ENCODE data around the gene TBKBP1. TPM values are rescaled to one million over a fixed set of nuclear protein-coding genes. Genes with fewer than 3 reads are reported as not detected.
A peak's percentile ranks its signal among the peaks of the same experiment; 100 is the strongest.

The TBKBP1 gene
- total and polyA plus RNA-seq, 9 donors, result 6.0 to 28.8 (median 22.8) TPM

DNA sequence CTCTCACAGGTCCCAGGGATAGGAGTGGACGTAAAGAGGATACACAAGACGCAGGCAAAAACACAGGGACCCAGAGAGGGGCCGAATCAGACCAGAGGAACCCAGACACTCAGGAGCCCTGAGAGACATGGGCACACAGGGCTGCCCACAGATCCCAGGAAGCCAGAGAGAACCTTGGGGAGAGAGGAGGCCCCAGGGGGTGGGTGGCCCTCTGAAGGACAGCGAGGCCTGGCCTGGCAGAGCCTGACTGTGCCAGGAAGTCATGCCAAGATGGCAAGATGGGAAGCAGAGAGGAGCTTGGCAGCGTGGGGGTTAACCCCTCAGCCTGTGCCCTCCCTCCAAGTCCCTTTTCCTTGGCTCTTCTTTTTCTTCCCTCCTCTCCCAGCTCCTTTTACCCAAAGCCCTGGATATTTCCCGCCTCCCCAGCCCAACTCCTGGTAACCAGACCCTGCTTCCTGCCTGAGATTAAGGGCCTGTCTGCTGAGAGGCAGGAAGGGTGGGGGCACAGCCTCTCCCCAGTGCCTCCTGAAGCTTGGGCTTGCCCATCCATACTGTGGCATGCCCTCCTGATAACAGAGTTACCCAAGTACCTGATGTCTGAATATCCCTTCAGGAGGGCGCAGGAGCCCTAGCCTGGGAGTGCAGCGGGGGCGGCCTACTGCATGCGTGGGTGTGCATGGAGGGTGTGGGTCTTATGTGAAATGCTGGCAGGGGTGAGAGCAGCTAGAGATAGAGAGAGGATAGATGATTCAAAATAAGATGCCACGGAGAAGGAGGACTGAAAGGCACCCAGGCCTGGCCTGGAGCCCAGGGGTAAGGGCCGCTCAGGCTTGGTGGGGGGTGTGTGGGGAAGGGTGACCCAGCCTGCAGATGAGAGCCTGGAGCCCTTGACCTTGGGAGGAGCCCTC is 33.1 kb downstream of the TBKBP1 start:
- no peaks in the 10 kb centered on the region for H3K4me1 ChIP-seq (ENCODE audit: insufficient read depth)
- intact Hi-C loops (cut with DNase I), result no loop called here

DNA sequence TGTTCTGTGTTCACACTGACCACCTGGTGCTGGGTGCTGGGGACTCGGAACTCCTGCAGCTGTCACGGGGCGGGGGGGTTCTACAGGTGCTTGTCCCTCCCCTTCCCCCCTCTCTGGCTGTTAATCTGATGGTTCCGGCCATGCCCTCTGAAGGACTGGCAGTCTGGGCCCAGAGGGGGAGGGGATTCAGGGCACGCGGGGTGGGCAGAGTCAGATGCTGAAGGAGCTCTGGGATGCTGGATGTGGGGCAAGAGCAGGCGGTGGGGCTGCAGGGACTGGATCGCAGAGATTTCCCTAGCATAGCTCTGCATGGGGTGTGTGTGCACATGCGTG is 33.7 kb downstream of the TBKBP1 start:
- 56 to 66% (median 62%) methylated on average over 6 to 9 of the region's 9 CpGs for WGBS, 3 donors
- H3K27me3 ChIP-seq, result no peaks in the 10 kb centered on the region
- H3K36me3 ChIP-seq, result no peaks in the 10 kb centered on the region

More for the DNA sequence above, 33.1 kb downstream of the TBKBP1 start:
- H3K4me3 ChIP-seq, result no peak overlapping the region
- H3K36me3 ChIP-seq, result no peaks in the 10 kb centered on the region
- H3K27me3 ChIP-seq, result no peaks in the 10 kb centered on the region
- TF ChIP-seq EP300 (IDR thresholded peaks at IDR 0.05) (no peak), POLR2A (IDR thresholded peaks at IDR 0.05) (no peak)
- TF ChIP-seq, protein P1, sequence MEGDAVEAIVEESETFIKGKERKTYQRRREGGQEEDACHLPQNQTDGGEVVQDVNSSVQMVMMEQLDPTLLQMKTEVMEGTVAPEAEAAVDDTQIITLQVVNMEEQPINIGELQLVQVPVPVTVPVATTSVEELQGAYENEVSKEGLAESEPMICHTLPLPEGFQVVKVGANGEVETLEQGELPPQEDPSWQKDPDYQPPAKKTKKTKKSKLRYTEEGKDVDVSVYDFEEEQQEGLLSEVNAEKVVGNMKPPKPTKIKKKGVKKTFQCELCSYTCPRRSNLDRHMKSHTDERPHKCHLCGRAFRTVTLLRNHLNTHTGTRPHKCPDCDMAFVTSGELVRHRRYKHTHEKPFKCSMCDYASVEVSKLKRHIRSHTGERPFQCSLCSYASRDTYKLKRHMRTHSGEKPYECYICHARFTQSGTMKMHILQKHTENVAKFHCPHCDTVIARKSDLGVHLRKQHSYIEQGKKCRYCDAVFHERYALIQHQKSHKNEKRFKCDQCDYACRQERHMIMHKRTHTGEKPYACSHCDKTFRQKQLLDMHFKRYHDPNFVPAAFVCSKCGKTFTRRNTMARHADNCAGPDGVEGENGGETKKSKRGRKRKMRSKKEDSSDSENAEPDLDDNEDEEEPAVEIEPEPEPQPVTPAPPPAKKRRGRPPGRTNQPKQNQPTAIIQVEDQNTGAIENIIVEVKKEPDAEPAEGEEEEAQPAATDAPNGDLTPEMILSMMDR (IDR thresholded peaks at IDR 0.05), result no peak
- 76 to 82% (median 78%) methylated on average over 12 of the region's 12 CpGs for whole genome bisulfite sequencing, 3 donors
- peak in 1 of 5 donors; percentile 7 for DNase-seq
- H3K27ac ChIP-seq, result no peak overlapping the region
- H3K9me3 ChIP-seq, result no peaks in the 10 kb centered on the region

DNA sequence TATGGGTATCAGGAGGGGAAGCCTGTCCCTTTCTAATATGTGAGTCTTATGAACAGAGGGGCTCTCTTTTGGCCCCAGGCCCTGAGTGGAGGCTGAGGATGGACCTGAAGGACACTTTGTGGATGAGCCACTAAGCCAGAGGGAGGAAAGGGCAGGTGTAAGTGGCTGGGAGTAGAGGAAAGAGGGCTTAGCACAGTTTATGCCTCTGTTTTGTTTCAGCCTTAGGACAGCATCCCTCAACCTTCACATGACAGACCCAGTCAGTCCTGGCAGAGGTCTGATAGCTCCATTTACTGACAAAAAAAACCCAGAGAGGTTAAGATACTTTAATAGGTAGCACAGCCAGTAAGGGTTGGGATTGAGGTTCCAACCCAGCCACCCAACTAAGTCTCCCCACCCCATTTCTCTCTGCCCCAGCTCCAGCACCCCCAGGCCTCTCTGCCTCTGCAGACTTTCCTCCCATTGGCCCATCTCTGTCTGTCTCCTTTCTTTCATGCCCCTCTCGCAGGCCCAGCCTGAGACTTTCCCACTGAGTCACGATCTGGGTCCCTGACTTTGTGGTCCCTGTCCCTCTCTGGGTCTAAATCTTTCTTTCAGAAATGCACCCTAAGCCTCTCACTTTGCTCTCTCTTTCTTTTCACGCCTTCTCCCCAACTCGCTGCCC is 34.4 kb downstream of the TBKBP1 start:
- intact Hi-C loops (cut with DNase I), result no loop called here
- no peak for DNase-seq
- Histone ChIP-seq H3K9me3 (no peaks in the 10 kb centered on the region), H3K4me1 (ENCODE audit: insufficient read depth) (no peaks in the 10 kb centered on the region), H3K27me3 (no peaks in the 10 kb centered on the region), H3K27ac (no peak overlapping the region), H3K36me3 (no peaks in the 10 kb centered on the region), H3K4me3 (no peak overlapping the region)
- 86 to 89% (median 89%) methylated on average over 4 of the region's 4 CpGs for WGBS, 3 donors
- TF ChIP-seq POLR2A (IDR thresholded peaks at IDR 0.05), result no peak
- no peak for TF ChIP-seq EP300 (IDR thresholded peaks at IDR 0.05)
- TF ChIP-seq, protein P1 (IDR thresholded peaks at IDR 0.05), result no peak

More for the DNA sequence above, 33.7 kb downstream of the TBKBP1 start:
- no peaks in the 10 kb centered on the region for H3K4me1 ChIP-seq (ENCODE audit: insufficient read depth)
- DNase-seq, result no peak
- H3K4me3 ChIP-seq, result no peak overlapping the region
- no peak overlapping the region for H3K27ac ChIP-seq
- intact Hi-C loops (cut with DNase I), result no loop called here
- no peaks in the 10 kb centered on the region for H3K9me3 ChIP-seq
- TF ChIP-seq POLR2A (IDR thresholded peaks at IDR 0.05), result no peak
- TF ChIP-seq, protein P1 (IDR thresholded peaks at IDR 0.05), result no peak
- no peak for TF ChIP-seq EP300 (IDR thresholded peaks at IDR 0.05)

DNA sequence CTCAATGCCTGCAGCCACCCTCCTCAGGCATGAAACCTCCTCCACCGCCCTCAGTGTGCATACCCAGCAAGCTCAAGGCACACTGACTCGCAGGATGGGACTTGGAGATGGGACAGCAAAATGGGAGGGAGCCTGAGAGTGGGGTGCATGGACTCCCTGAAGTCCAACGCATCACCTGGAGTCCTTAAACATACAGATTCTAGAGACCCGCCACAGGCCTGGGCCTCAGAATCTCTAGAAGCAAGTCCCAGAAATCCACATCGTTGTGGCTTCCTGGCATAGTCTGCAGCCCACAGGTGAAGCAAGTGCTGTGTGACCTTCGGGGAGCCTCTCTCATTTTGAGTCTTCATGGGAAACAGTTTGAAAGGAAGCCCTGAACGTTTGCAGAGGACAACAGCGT is 35.5 kb downstream of the TBKBP1 start:
- no peak for DNase-seq
- no peaks in the 10 kb centered on the region for H3K9me3 ChIP-seq
- H3K4me3 ChIP-seq, result no peak overlapping the region
- peaks cover 1% of the 10 kb centered on the region for H3K4me1 ChIP-seq (ENCODE audit: insufficient read depth)
- intact Hi-C loops (cut with DNase I), result no loop called here
- TF ChIP-seq, protein P1 (IDR thresholded peaks at IDR 0.05), result no peak
- TF ChIP-seq EP300 (IDR thresholded peaks at IDR 0.05), result no peak
- no peak for TF ChIP-seq POLR2A (IDR thresholded peaks at IDR 0.05)
- no peaks in the 10 kb centered on the region for H3K36me3 ChIP-seq
- WGBS, 3 donors, result 67 to 74% (median 70%) methylated on average over 8 of the region's 8 CpGs
- H3K27me3 ChIP-seq, result no peaks in the 10 kb centered on the region
- no peak overlapping the region for H3K27ac ChIP-seq

Data from ovary (tissue), 9 donors.